GM19328 (cell line): ENCODE data around the gene TTLL5.

ENCODE experiments used
- ATAC-seq: cut with Tn5 transposase; IDR thresholded peaks from one replicate; pipeline ENCODE4 v1.9.1; 2021; ENCODE audit warnings: mild to moderate bottlenecking, moderate library complexity; ENCODE audit not compliant: unreplicated experiment

Gene TTLL5

GRCh38 chr14:75660630-75661498 is at the start of gene TTLL5, which contains the start of gene ERG28:
TTLL5 (plus strand) TSS chr14:75661246; CDS start chr14:75663150, 1,904 bp downstream.
ERG28 (minus strand) TSS chr14:75660876; CDS start chr14:75657502, 3,374 bp downstream.
- ATAC-seq: peak; percentile 95

- no peak for ATAC-seq
Observed at GRCh38 chr14:75612157-75612556, 48.9 kb upstream of the TTLL5 start.

- no peak for ATAC-seq
Observed at GRCh38 chr14:75614179-75614578, 46.9 kb upstream of the TTLL5 start.

- no peak for ATAC-seq
Observed at GRCh38 chr14:75615200-75615599, 45.8 kb upstream of the TTLL5 start.

GRCh38 chr14:75619548-75619947 is 41.5 kb upstream of the TTLL5 start:
- no peak for ATAC-seq

- ATAC-seq: no peak
Observed at GRCh38 chr14:75625034-75625433, 36.0 kb upstream of the TTLL5 start.

- ATAC-seq: no peak
Observed at GRCh38 chr14:75626396-75626795, 34.6 kb upstream of the TTLL5 start.

- no peak for ATAC-seq
Observed at GRCh38 chr14:75626863-75627262, 34.2 kb upstream of the TTLL5 start.

GRCh38 chr14:75627406-75627805 is 33.6 kb upstream of the TTLL5 start:
- no peak for ATAC-seq

GRCh38 chr14:75628816-75629215 is 32.2 kb upstream of the TTLL5 start:
- no peak for ATAC-seq

- no peak for ATAC-seq
Observed at GRCh38 chr14:75630695-75631452, 30.2 kb upstream of the TTLL5 start.

- ATAC-seq: no peak
Observed at GRCh38 chr14:75631453-75631831, 29.6 kb upstream of the TTLL5 start.

GRCh38 chr14:75634848-75635247 is 26.2 kb upstream of the TTLL5 start:
- ATAC-seq: no peak

GRCh38 chr14:75636100-75636692 is 24.9 kb upstream of the TTLL5 start:
- no peak for ATAC-seq

GRCh38 chr14:75640876-75641275 is 20.2 kb upstream of the TTLL5 start:
- no peak for ATAC-seq

GRCh38 chr14:75643985-75644384 is 17.1 kb upstream of the TTLL5 start:
- no peak for ATAC-seq

- no peak for ATAC-seq
Observed at GRCh38 chr14:75645056-75645455, 16.0 kb upstream of the TTLL5 start.

GRCh38 chr14:75646762-75647161 is 14.3 kb upstream of the TTLL5 start:
- ATAC-seq: no peak

- ATAC-seq: no peak
Observed at GRCh38 chr14:75647640-75648039, 13.4 kb upstream of the TTLL5 start.

GRCh38 chr14:75648066-75648838 is 12.8 kb upstream of the TTLL5 start:
- no peak for ATAC-seq

- ATAC-seq: no peak
Observed at GRCh38 chr14:75649337-75649736, 11.7 kb upstream of the TTLL5 start.
